ENCODE data around the gene EXOSC3. TPM values are rescaled to one million over a fixed set of nuclear protein-coding genes. Genes with fewer than 3 reads are reported as not detected.

EXOSC3 gene
- total and polyA plus RNA-seq, 2 of the 8 experiments (the other 6 are each of a cell fraction or from before 2014, with no cell fraction given): 46.7 to 73.4 TPM

GRCh38 chr9:37758747-37759146 is 26.1 kb downstream of the EXOSC3 start (continued):
- TF ChIP-seq YY1 (IDR thresholded peaks at IDR 0.05; ENCODE audit: low read depth, low read length): no peak
- TF ChIP-seq KDM5A (IDR thresholded peaks at IDR 0.05; ENCODE audit: low read length): no peak
- no peak for TF ChIP-seq EP300 (IDR thresholded peaks at IDR 0.05; ENCODE audit: borderline replicate concordance in 1 of 2, low read depth in 2 of 2, low read length in 2 of 2)
